CD4-positive, CD25-positive, alpha-beta regulatory T cell (primary cell): Measurements from ENCODE around the gene WEE2. TPM values are rescaled to one million over a fixed set of nuclear protein-coding genes. Genes with fewer than 3 reads are reported as not detected.
A peak's percentile ranks its signal among the peaks of the same experiment; 100 is the strongest.
"Not testable (repeated sequence)": the region's sequence is repeated elsewhere in the genome, so short reads cannot be mapped to it uniquely, and the experiment has no call there.

Experiments
- ATAC-seq, 2 donors: fragments of 150-1000 bp; cut with Tn5 transposase; one replicate each; pipeline ENCODE4 v1.10.0; 2021; ENCODE audit warnings: low read depth in 2 of 2, moderate number of reproducible peaks in 2 of 2, moderate library complexity in 1 of 2
- DNase-seq, 3 donors: peaks; one replicate each; pipeline versions ENCODE4 v3.0.0 to v3.0.0-alpha.2; 2012 to 2022; ENCODE audit warnings: mixed read lengths in 1 of 3
- H3K27ac ChIP-seq: one replicate; pipeline ENCODE4 v1.7.0; 2013; ENCODE audit warnings: mild to moderate bottlenecking, low read length; ENCODE audit not compliant: insufficient read depth, poor library complexity, severe bottlenecking
- H3K27me3 ChIP-seq: one replicate; pipeline ENCODE4 v1.7.0; 2013; ENCODE audit warnings: low read length; ENCODE audit not compliant: control insufficient read depth, insufficient read depth
- H3K36me3 ChIP-seq: one replicate; pipeline ENCODE4 v1.7.0; 2013; ENCODE audit warnings: mild to moderate bottlenecking, low read length, moderate library complexity; ENCODE audit not compliant: control insufficient read depth, insufficient read depth
- H3K4me1 ChIP-seq: 2 replicates; pipeline ENCODE4 v1.7.0; 2013; ENCODE audit warnings: mild to moderate bottlenecking, low read length; ENCODE audit not compliant: insufficient read depth, control insufficient read depth, poor library complexity, severe bottlenecking
- H3K4me3 ChIP-seq: one replicate; pipeline ENCODE4 v1.7.0; 2013; ENCODE audit warnings: low read depth, mild to moderate bottlenecking, low read length, moderate library complexity
- H3K9me3 ChIP-seq, 2 experiments: 1 replicate in 1 of 2; 2 replicates in 1 of 2; pipeline ENCODE4 v1.7.0; 2013; ENCODE audit warnings: low read length in 2 of 2, mild to moderate bottlenecking in 1 of 2, moderate library complexity in 1 of 2; ENCODE audit not compliant: control insufficient read depth in 2 of 2
- H3K27ac Mint-ChIP-seq, 3 donors: one replicate each; pipeline ENCODE4 v1.8.0; 2020 to 2022; ENCODE audit warnings: mild to moderate bottlenecking in 3 of 3, mixed read lengths in 3 of 3, moderate library complexity in 2 of 3
- H3K27me3 Mint-ChIP-seq: one replicate; pipeline ENCODE4 v1.8.0; 2022; ENCODE audit warnings: mild to moderate bottlenecking, mixed read lengths
- H3K36me3 Mint-ChIP-seq: one replicate; pipeline ENCODE4 v1.8.0; 2020; ENCODE audit warnings: mixed read lengths
- H3K4me1 Mint-ChIP-seq, 4 donors: one replicate each; pipeline ENCODE4 v1.8.0; 2020 to 2022; ENCODE audit warnings: mixed read lengths in 4 of 4, mild to moderate bottlenecking in 1 of 4
- H3K4me3 Mint-ChIP-seq, 4 donors: one replicate each; pipeline ENCODE4 v1.8.0; 2020 to 2022; ENCODE audit warnings: mild to moderate bottlenecking in 4 of 4, mixed read lengths in 4 of 4, moderate library complexity in 3 of 4
- H3K9me3 Mint-ChIP-seq, 7 donors: one replicate each; pipeline ENCODE4 v1.8.0; 2020 to 2022; ENCODE audit warnings: mixed read lengths in 7 of 7, mild to moderate bottlenecking in 3 of 7, moderate library complexity in 2 of 7
- polyA plus RNA-seq, 4 donors: library from polyadenylated mRNA; unstranded; fragments of 300-500 nt; fragmentation: Illumina TruSeq; gene quantifications; one replicate each; pipeline ENCODE4 v1.2.3, GENCODE V29; 2021
- total RNA-seq: library from RNA; stranded (reverse); gene quantifications from one replicate; pipeline ENCODE4 v1.2.3, GENCODE V29; 2022

The WEE2 gene
- total and polyA plus RNA-seq, 5 donors from 2014 or later, result not detected

- Histone ChIP-seq H3K4me1 (peaks cover 14% of the 10 kb centered on the region), H3K4me3 (no peak overlapping the region), H3K9me3 (no peaks in the 10 kb centered on the region), H3K27me3 (no peaks in the 10 kb centered on the region), H3K27ac (no peak overlapping the region), H3K36me3 (peaks cover 32% of the 10 kb centered on the region)
- Mint-ChIP-seq H3K4me1 (peaks cover 29 to 48% (median 33%) of the 10 kb centered on the region in 4 donors), H3K36me3 (peaks cover 39% of the 10 kb centered on the region), H3K9me3 (no peaks in the 10 kb centered on the region), H3K4me3 (no peak overlapping the region), H3K27ac (peak overlapping the region in 1 of 3 donors; percentile 32), H3K27me3 (no peaks in the 10 kb centered on the region)
- peak; percentile 41 to 52 for ATAC-seq
- peak in 1 of 3 donors; percentile 80 for DNase-seq
Observed at GRCh38 chr7:141679014-141679413, 29.1 kb upstream of the WEE2 start.

GRCh38 chr7:141685285-141686023 lies 22.7 kb upstream of the WEE2 start:
- Histone ChIP-seq H3K4me1 (no peaks in the 10 kb centered on the region), H3K36me3 (peaks cover 48% of the 10 kb centered on the region), H3K4me3 (no peak overlapping the region), H3K27me3 (no peaks in the 10 kb centered on the region), H3K9me3 (no peaks in the 10 kb centered on the region), H3K27ac (no peak overlapping the region)
- peaks cover 0 to 2% (median 0%) of the 10 kb centered on the region in 7 donors for H3K9me3 Mint-ChIP-seq
- H3K27ac Mint-ChIP-seq, result no peak overlapping the region
- H3K4me3 Mint-ChIP-seq, result no peak overlapping the region
- ATAC-seq (no peak), DNase-seq (no peak)
- H3K27me3 Mint-ChIP-seq, result no peaks in the 10 kb centered on the region
- H3K4me1 Mint-ChIP-seq, result peaks cover 18 to 33% (median 22%) of the 10 kb centered on the region in 4 donors
- H3K36me3 Mint-ChIP-seq, result peaks cover 55% of the 10 kb centered on the region

GRCh38 chr7:141686074-141686473 lies 22.1 kb upstream of the WEE2 start:
- H3K27ac ChIP-seq, result no peak overlapping the region
- H3K4me3 ChIP-seq, result no peak overlapping the region
- Mint-ChIP-seq H3K4me1 (peaks cover 18 to 31% (median 20%) of the 10 kb centered on the region in 4 donors), H3K4me3 (no peak overlapping the region), H3K36me3 (peaks cover 51% of the 10 kb centered on the region), H3K9me3 (peaks cover 0 to 2% (median 0%) of the 10 kb centered on the region in 7 donors), H3K27ac (peak overlapping the region in 1 of 3 donors; percentile 11), H3K27me3 (no peaks in the 10 kb centered on the region)
- no peaks in the 10 kb centered on the region for H3K9me3 ChIP-seq
- DNase-seq (no peak), ATAC-seq (no peak)
- H3K4me1 ChIP-seq, result no peaks in the 10 kb centered on the region
- H3K27me3 ChIP-seq, result no peaks in the 10 kb centered on the region
- H3K36me3 ChIP-seq, result peaks cover 47% of the 10 kb centered on the region

- H3K36me3 Mint-ChIP-seq, result peaks cover 45% of the 10 kb centered on the region
- H3K27me3 ChIP-seq, result no peaks in the 10 kb centered on the region
- peak overlapping the region in 1 of 3 donors; percentile 16 for H3K27ac Mint-ChIP-seq
- H3K4me1 Mint-ChIP-seq, result peaks cover 14 to 30% (median 20%) of the 10 kb centered on the region in 4 donors
- H3K9me3 Mint-ChIP-seq, result peaks cover 0 to 2% (median 0%) of the 10 kb centered on the region in 7 donors
- DNase-seq (no peak), ATAC-seq (no peak)
- peaks cover 41% of the 10 kb centered on the region for H3K36me3 ChIP-seq
- H3K27ac ChIP-seq, result no peak overlapping the region
- H3K9me3 ChIP-seq, result no peaks in the 10 kb centered on the region
- H3K4me3 ChIP-seq, result no peak overlapping the region
- H3K4me3 Mint-ChIP-seq, result no peak overlapping the region
- no peaks in the 10 kb centered on the region for H3K27me3 Mint-ChIP-seq
- H3K4me1 ChIP-seq, result no peaks in the 10 kb centered on the region
Observed at GRCh38 chr7:141686670-141687069, 21.5 kb upstream of the WEE2 start.

- H3K27me3 Mint-ChIP-seq, result no peaks in the 10 kb centered on the region
- no peak overlapping the region for H3K4me3 Mint-ChIP-seq
- DNase-seq (no peak), ATAC-seq (no peak)
- H3K36me3 Mint-ChIP-seq, result peaks cover 35% of the 10 kb centered on the region
- no peaks in the 10 kb centered on the region for H3K27me3 ChIP-seq
- no peak overlapping the region for H3K27ac ChIP-seq
- peaks cover 0 to 2% (median 0%) of the 10 kb centered on the region in 7 donors for H3K9me3 Mint-ChIP-seq
- H3K4me1 Mint-ChIP-seq, result peaks cover 21 to 35% (median 27%) of the 10 kb centered on the region in 4 donors
- H3K36me3 ChIP-seq, result peaks cover 28% of the 10 kb centered on the region
- no peaks in the 10 kb centered on the region for H3K9me3 ChIP-seq
- H3K4me3 ChIP-seq, result no peak overlapping the region
- no peaks in the 10 kb centered on the region for H3K4me1 ChIP-seq
- no peak overlapping the region for H3K27ac Mint-ChIP-seq
Observed at GRCh38 chr7:141688043-141688442, 20.1 kb upstream of the WEE2 start.

GRCh38 chr7:141689072-141689825 lies 18.9 kb upstream of the WEE2 start:
- peak overlapping the region in 2 of 3 donors; percentile 21 to 32 for H3K27ac Mint-ChIP-seq
- not testable (repeated sequence) for H3K4me1 ChIP-seq, H3K9me3 Mint-ChIP-seq, H3K27me3 Mint-ChIP-seq, DNase-seq, H3K9me3 ChIP-seq, ATAC-seq, H3K27me3 ChIP-seq, H3K4me3 ChIP-seq, H3K27ac ChIP-seq, H3K4me3 Mint-ChIP-seq
- peaks cover 21% of the 10 kb centered on the region for H3K36me3 ChIP-seq
- peaks cover 31% of the 10 kb centered on the region for H3K36me3 Mint-ChIP-seq
- H3K4me1 Mint-ChIP-seq, result peaks cover 27 to 38% (median 31%) of the 10 kb centered on the region in 4 donors

GRCh38 chr7:141691540-141691939 lies 16.6 kb upstream of the WEE2 start:
- Histone ChIP-seq H3K4me3 (no peak overlapping the region), H3K4me1 (no peaks in the 10 kb centered on the region), H3K27me3 (no peaks in the 10 kb centered on the region), H3K36me3 (no peaks in the 10 kb centered on the region), H3K9me3 (no peaks in the 10 kb centered on the region), H3K27ac (no peak overlapping the region)
- Mint-ChIP-seq H3K9me3 (peaks cover 0 to 2% (median 0%) of the 10 kb centered on the region in 7 donors), H3K36me3 (peaks cover 28% of the 10 kb centered on the region), H3K27ac (no peak overlapping the region), H3K4me1 (peaks cover 28 to 50% (median 46%) of the 10 kb centered on the region in 4 donors), H3K4me3 (no peak overlapping the region), H3K27me3 (no peaks in the 10 kb centered on the region)
- ATAC-seq, result no peak
- no peak for DNase-seq
